Common myeloid progenitor, CD34-positive (primary cell): ENCODE measurements around the gene UNC5CL. TPM values are rescaled to one million over a fixed set of nuclear protein-coding genes. Genes with fewer than 3 reads are reported as not detected.

Source experiments
- CTCF ChIA-PET: fragments of 350-600 bp; sonication (Branson Sonifier 250); formaldehyde crosslinking; loops from one replicate; lab custom pipeline; 2021; ENCODE audit warnings: antibody characterized with exemption; lab: Charles Lee
- POLR2A ChIA-PET: fragments of 350-600 bp; sonication (Branson Sonifier 250); formaldehyde crosslinking; loops from one replicate; lab custom pipeline; 2021; ENCODE audit warnings: antibody characterized with exemption; lab: Charles Lee
- DNase-seq, 3 donors: peaks; one replicate each; pipeline versions ENCODE4 v3.0.0 to v3.0.0-alpha.2; 2013
- H3K27ac ChIP-seq, 2 experiments: 1 replicate in 1 of 2; 2 replicates in 1 of 2; pipeline ENCODE4 v1.7.0; 2013; ENCODE audit warnings: inconsistent platforms in 2 of 2, low read length in 2 of 2, mild to moderate bottlenecking in 2 of 2, low read depth in 1 of 2, moderate library complexity in 1 of 2; ENCODE audit not compliant: severe bottlenecking in 2 of 2, insufficient read depth in 1 of 2, poor library complexity in 1 of 2
- H3K27me3 ChIP-seq, 5 experiments: replicated peaks in 2 of 5; 1 replicate in 3 of 5; 2 replicates in 2 of 5; pipeline versions ENCODE4 v1.6.1 to v1.7.0; 2013; ENCODE audit warnings: low read length in 4 of 5, mild to moderate bottlenecking in 2 of 5, moderate library complexity in 2 of 5, inconsistent platforms in 1 of 5; ENCODE audit not compliant: insufficient read depth in 5 of 5, control insufficient read depth in 4 of 5
- H3K36me3 ChIP-seq, 4 experiments: 1 replicate in 2 of 4; 2 replicates in 2 of 4; pipeline versions ENCODE4 v1.6.1 to v1.7.0; 2013; ENCODE audit warnings: low read length in 3 of 4, control low read depth in 1 of 4, mild to moderate bottlenecking in 1 of 4; ENCODE audit not compliant: control insufficient read depth in 4 of 4, insufficient read depth in 4 of 4
- H3K4me1 ChIP-seq, 4 experiments: 1 replicate in 3 of 4; 2 replicates in 1 of 4; pipeline versions ENCODE4 v1.6.1 to v1.7.1; 2013; ENCODE audit warnings: low read length in 3 of 4, mild to moderate bottlenecking in 3 of 4, control low read depth in 1 of 4, inconsistent platforms in 1 of 4, moderate library complexity in 1 of 4; ENCODE audit not compliant: control insufficient read depth in 4 of 4, insufficient read depth in 4 of 4; ENCODE audit errors: control extremely low read depth in 1 of 4
- H3K4me3 ChIP-seq, 7 experiments: 1 replicate in 4 of 7; 2 replicates in 3 of 7; pipeline versions ENCODE4 v1.5.1 to v1.7.0; 2013; ENCODE audit warnings: mild to moderate bottlenecking in 7 of 7, low read length in 6 of 7, moderate library complexity in 6 of 7, inconsistent platforms in 2 of 7, low read depth in 2 of 7, control low read depth in 1 of 7; ENCODE audit not compliant: insufficient read depth in 4 of 7, control insufficient read depth in 1 of 7; ENCODE audit errors: extremely low read depth in 1 of 7
- H3K9me3 ChIP-seq, 5 experiments: 1 replicate in 4 of 5; 2 replicates in 1 of 5; pipeline versions ENCODE4 v1.6.1 to v1.7.1; 2013; ENCODE audit warnings: low read length in 4 of 5, mild to moderate bottlenecking in 2 of 5, inconsistent platforms in 1 of 5, low read depth in 1 of 5, moderate library complexity in 1 of 5; ENCODE audit not compliant: control insufficient read depth in 4 of 5, insufficient read depth in 2 of 5; ENCODE audit errors: control extremely low read depth in 1 of 5
- WGBS: methylation state at CpG from one replicate; pipeline ENCODE4 v1.1.5; 2013; ENCODE audit not compliant: insufficient coverage; 5-methylcytosine and 5-hydroxymethylcytosine counted together
- polyA plus RNA-seq: library from polyadenylated mRNA; unstranded; fragments of 120-200 nt; gene quantifications from one replicate; pipeline ENCODE4 v1.2.1, GENCODE V29; 2013

Gene UNC5CL
- polyA plus RNA-seq = 2.2 TPM

- H3K9me3 ChIP-seq = no peaks in the 10 kb centered on the region
- peaks cover 0 to 8% (median 7%) of the 10 kb centered on the region in 4 experiments for H3K4me1 ChIP-seq
- ChIA-PET POLR2A (no interaction called here), CTCF (interaction anchor here (0.6 to 7.6 kb wide), 17 partner anchors 10 to 1056 kb away, joined by 3 to 82 read pairs (median 4); partner anchors contain the start of gene APOBEC2)
- no peaks in the 10 kb centered on the region for H3K36me3 ChIP-seq
- 77% methylated on average over 8 of the region's 10 CpGs for WGBS
- no peak within 1 kb of the TSS for H3K27ac ChIP-seq
- H3K27me3 ChIP-seq = no peaks in the 10 kb centered on the region
- peak; percentile 37 to 66 (median 59) for DNase-seq
- no peak within 1 kb of the TSS for H3K4me3 ChIP-seq
Observed at GRCh38 chr6:41039060-41039998, at the start of gene UNC5CL. Gene UNC5CL (minus strand): TSS chr6:41039221. CDS start chr6:41035074, 4,147 bp downstream.

GRCh38 chr6:41088451-41088850, 49.4 kb upstream of the UNC5CL start:
- POLR2A ChIA-PET = no interaction called here
- Histone ChIP-seq H3K4me3 (no peak overlapping the region), H3K4me1 (no peaks in the 10 kb centered on the region), H3K9me3 (no peaks in the 10 kb centered on the region), H3K36me3 (peaks cover 22 to 75% (median 50%) of the 10 kb centered on the region in 4 experiments), H3K27ac (no peak overlapping the region), H3K27me3 (no peaks in the 10 kb centered on the region)
- CTCF ChIA-PET = no interaction called here
- WGBS = no CpG with 5 or more reads among the region's 4 CpGs
- no peak for DNase-seq

- Histone ChIP-seq H3K36me3 (peaks cover 11 to 60% (median 46%) of the 10 kb centered on the region in 4 experiments), H3K27ac (no peak overlapping the region), H3K9me3 (no peaks in the 10 kb centered on the region), H3K4me3 (no peak overlapping the region), H3K27me3 (no peaks in the 10 kb centered on the region), H3K4me1 (peaks cover 0 to 2% (median under 1%) of the 10 kb centered on the region in 4 experiments)
- ChIA-PET POLR2A (interaction anchor here (0.7 kb wide), 1 partner anchor 52 kb away, joined by 4 read pairs; no protein-coding TSS in a partner anchor), CTCF (interaction anchor here (0.7 kb wide), 1 partner anchor 9 kb away, joined by 3 read pairs; no protein-coding TSS in a partner anchor)
- no peak for DNase-seq
Observed at GRCh38 chr6:41085182-41085581, 46.2 kb upstream of the UNC5CL start.

- Histone ChIP-seq H3K9me3 (no peaks in the 10 kb centered on the region), H3K4me3 (no peak overlapping the region), H3K36me3 (peaks cover 16 to 59% (median 45%) of the 10 kb centered on the region in 4 experiments), H3K27me3 (no peaks in the 10 kb centered on the region), H3K4me1 (peaks cover 0 to 3% (median 2%) of the 10 kb centered on the region in 4 experiments), H3K27ac (no peak overlapping the region)
- no peak for DNase-seq
- POLR2A ChIA-PET = no interaction called here
- CTCF ChIA-PET = interaction anchor here (1.1 to 3.1 kb wide), 3 partner anchors 10 to 236 kb away, joined by 3 to 15 read pairs (median 6); no protein-coding TSS in a partner anchor
Observed at GRCh38 chr6:41083072-41083471, 44.1 kb upstream of the UNC5CL start.

- CTCF ChIA-PET = interaction anchor here (0.7 to 1.2 kb wide), 2 partner anchors 12 to 548 kb away, joined by 3 to 4 read pairs; no protein-coding TSS in a partner anchor
- POLR2A ChIA-PET = no interaction called here
- no peaks in the 10 kb centered on the region for H3K27me3 ChIP-seq
- 87% methylated on average over 2 of the region's 2 CpGs for WGBS
- peaks cover 5 to 11% (median 6%) of the 10 kb centered on the region in 4 experiments for H3K4me1 ChIP-seq
- no peak overlapping the region for H3K27ac ChIP-seq
- H3K36me3 ChIP-seq = peaks cover 16 to 49% (median 35%) of the 10 kb centered on the region in 4 experiments
- no peaks in the 10 kb centered on the region for H3K9me3 ChIP-seq
- no peak overlapping the region for H3K4me3 ChIP-seq
- no peak for DNase-seq
Observed at GRCh38 chr6:41080621-41081020, 41.6 kb upstream of the UNC5CL start.

- no peak for DNase-seq
- whole genome bisulfite sequencing = 100% methylated on average over 1 of the region's 1 CpG
- H3K4me1 ChIP-seq = peaks cover 12 to 27% (median 19%) of the 10 kb centered on the region in 4 experiments
- no peak overlapping the region for H3K4me3 ChIP-seq
- POLR2A ChIA-PET = no interaction called here
- CTCF ChIA-PET = interaction anchor here (1.3 to 4.8 kb wide), 2 partner anchors 11 to 12 kb away, joined by 3 to 28 read pairs; no protein-coding TSS in a partner anchor
- peaks cover 16 to 40% (median 27%) of the 10 kb centered on the region in 4 experiments for H3K36me3 ChIP-seq
- H3K27me3 ChIP-seq = no peaks in the 10 kb centered on the region
- H3K27ac ChIP-seq = no peak overlapping the region
- H3K9me3 ChIP-seq = no peaks in the 10 kb centered on the region
Observed at GRCh38 chr6:41079080-41079479, 40.1 kb upstream of the UNC5CL start.
